Loucy (cell line): ENCODE data around the gene ARHGAP45.
A peak's percentile ranks its signal among the peaks of the same experiment; 100 is the strongest.

ENCODE experiments used
- H2AFZ ChIP-seq: fragments of 200-600 bp; sonication (generic); 2 replicates; pipeline ENCODE4 v1.6.0; 2016; ENCODE audit warnings: antibody characterized with exemption, mild to moderate bottlenecking, low read length, moderate library complexity
- H3F3A ChIP-seq: fragments of 200-600 bp; 2 replicates; pipeline ENCODE4 v1.6.0; 2016; ENCODE audit warnings: antibody characterized with exemption, low read depth, mild to moderate bottlenecking
- H3K27me3 ChIP-seq: fragments of 200-600 bp; sonication (generic); 2 replicates; pipeline ENCODE4 v1.6.1; 2014; ENCODE audit warnings: low read length, mild to moderate bottlenecking; ENCODE audit not compliant: insufficient read depth, poor library complexity, severe bottlenecking
- H3K36me3 ChIP-seq: fragments of 200-600 bp; sonication (generic); 2 replicates; pipeline ENCODE4 v1.6.1; 2016; ENCODE audit warnings: low read length; ENCODE audit not compliant: insufficient read depth
- H3K4me1 ChIP-seq: fragments of 200-600 bp; sonication (generic); 2 replicates; pipeline ENCODE4 v1.5.1; 2014; ENCODE audit warnings: low read length, mild to moderate bottlenecking; ENCODE audit not compliant: insufficient read depth, poor library complexity, severe bottlenecking
- H3K4me2 ChIP-seq: fragments of 200-600 bp; sonication (generic); 2 replicates; pipeline ENCODE4 v1.6.0; 2014; ENCODE audit warnings: antibody characterized with exemption, low read length, low read depth, mild to moderate bottlenecking; ENCODE audit not compliant: poor library complexity, severe bottlenecking
- H3K4me3 ChIP-seq: fragments of 200-600 bp; sonication (generic); 2 replicates; pipeline ENCODE4 v1.5.1; 2014; ENCODE audit warnings: low read length, mild to moderate bottlenecking, mixed read lengths; ENCODE audit not compliant: poor library complexity, severe bottlenecking
- H3K79me2 ChIP-seq: fragments of 200-600 bp; sonication (generic); 2 replicates; pipeline ENCODE4 v1.6.1; 2014; ENCODE audit warnings: low read length; ENCODE audit not compliant: insufficient read depth
- H3K9ac ChIP-seq: fragments of 200-600 bp; sonication (generic); 2 replicates; pipeline ENCODE4 v1.6.0; 2014; ENCODE audit warnings: mild to moderate bottlenecking, low read depth, low read length, moderate library complexity; ENCODE audit not compliant: poor library complexity, severe bottlenecking
- H3K9me2 ChIP-seq: fragments of 200-600 bp; sonication (generic); replicated peaks from 2 replicates; pipeline ENCODE4 v1.6.1; 2016; ENCODE audit warnings: low read depth, low read length, mixed read lengths
- H3K9me3 ChIP-seq: fragments of 200-600 bp; sonication (generic); 2 replicates; pipeline ENCODE4 v1.6.1; 2014; ENCODE audit warnings: mild to moderate bottlenecking, antibody characterized with exemption, low read length, low read depth; ENCODE audit not compliant: insufficient read depth
- H4K20me1 ChIP-seq: fragments of 200-600 bp; sonication (generic); 2 replicates; pipeline ENCODE4 v1.6.0; 2014; ENCODE audit warnings: antibody characterized with exemption, low read length, mild to moderate bottlenecking; ENCODE audit not compliant: insufficient read depth, poor library complexity, severe bottlenecking
- EZH2phosphoT487 ChIP-seq: fragments of 200-600 bp; IDR thresholded peaks from 2 replicates; pipeline ENCODE4 v1.6.1; 2018; ENCODE audit warnings: antibody characterized with exemption, mild to moderate bottlenecking, moderate library complexity, borderline replicate concordance
- TF ChIP-seq, protein P1 (sequence below): fragments of 200-600 bp; sonication (generic); conservative IDR thresholded peaks from 2 replicates; pipeline ENCODE4 v1.5.1; 2014; ENCODE audit warnings: mild to moderate bottlenecking, antibody characterized with exemption, low read length

ARHGAP45 gene

DNA sequence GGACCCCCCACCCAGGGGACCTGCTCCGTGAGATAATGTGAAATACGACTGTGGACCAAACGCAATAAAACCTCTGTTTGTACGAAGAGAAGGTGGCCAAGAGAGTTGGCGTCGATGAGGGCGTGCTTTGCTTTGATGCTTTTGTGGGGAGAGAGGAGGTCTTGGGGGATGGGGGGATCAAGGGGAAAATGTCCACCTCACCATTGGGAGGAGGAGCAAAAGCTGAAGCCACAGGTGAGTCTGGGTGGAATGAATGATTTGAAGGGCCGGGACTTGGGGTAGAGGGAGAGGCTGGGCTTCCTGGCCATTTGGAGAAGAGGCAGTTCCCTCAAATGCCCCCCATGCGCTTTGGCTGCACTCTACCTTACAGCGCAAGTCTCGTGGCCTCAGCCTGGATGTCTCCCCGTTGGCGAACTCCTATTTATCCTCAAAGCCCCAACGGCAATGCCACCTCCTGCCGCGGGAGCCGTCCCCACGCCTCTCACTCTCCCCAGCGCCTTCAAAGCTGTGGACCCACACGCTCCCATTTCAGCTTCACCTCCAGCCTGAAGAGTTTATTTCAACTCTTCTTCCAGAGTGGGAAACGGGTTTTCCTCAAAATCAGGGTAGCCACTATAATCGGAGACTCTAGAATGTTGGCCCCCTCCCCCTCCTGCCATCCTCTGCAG lies 27.9 kb upstream of the ARHGAP45 start:
- Histone ChIP-seq H4K20me1 (peaks cover 10% of the 10 kb centered on the region), H3K27me3 (no peaks in the 10 kb centered on the region), H3K9me3 (no peaks in the 10 kb centered on the region), H3K9ac (peak overlapping the region; percentile 65), H3K9me2 (no peaks in the 10 kb centered on the region), H3F3A (peaks cover 10% of the 10 kb centered on the region), H3K4me1 (peaks cover 39% of the 10 kb centered on the region), H3K4me2 (peak overlapping the region; percentile 88), H3K36me3 (peaks cover 8% of the 10 kb centered on the region; the same call in 1 of the 2 replicates), H2AFZ (no peak overlapping the region), H3K79me2 (no peaks in the 10 kb centered on the region; the same call in 1 of the 2 replicates), H3K4me3 (peak overlapping the region; percentile 83)
- TF ChIP-seq EZH2phosphoT487, result no peak
- TF ChIP-seq, protein P1, sequence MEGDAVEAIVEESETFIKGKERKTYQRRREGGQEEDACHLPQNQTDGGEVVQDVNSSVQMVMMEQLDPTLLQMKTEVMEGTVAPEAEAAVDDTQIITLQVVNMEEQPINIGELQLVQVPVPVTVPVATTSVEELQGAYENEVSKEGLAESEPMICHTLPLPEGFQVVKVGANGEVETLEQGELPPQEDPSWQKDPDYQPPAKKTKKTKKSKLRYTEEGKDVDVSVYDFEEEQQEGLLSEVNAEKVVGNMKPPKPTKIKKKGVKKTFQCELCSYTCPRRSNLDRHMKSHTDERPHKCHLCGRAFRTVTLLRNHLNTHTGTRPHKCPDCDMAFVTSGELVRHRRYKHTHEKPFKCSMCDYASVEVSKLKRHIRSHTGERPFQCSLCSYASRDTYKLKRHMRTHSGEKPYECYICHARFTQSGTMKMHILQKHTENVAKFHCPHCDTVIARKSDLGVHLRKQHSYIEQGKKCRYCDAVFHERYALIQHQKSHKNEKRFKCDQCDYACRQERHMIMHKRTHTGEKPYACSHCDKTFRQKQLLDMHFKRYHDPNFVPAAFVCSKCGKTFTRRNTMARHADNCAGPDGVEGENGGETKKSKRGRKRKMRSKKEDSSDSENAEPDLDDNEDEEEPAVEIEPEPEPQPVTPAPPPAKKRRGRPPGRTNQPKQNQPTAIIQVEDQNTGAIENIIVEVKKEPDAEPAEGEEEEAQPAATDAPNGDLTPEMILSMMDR, result no peak

- Histone ChIP-seq H3F3A (peaks cover 10% of the 10 kb centered on the region), H4K20me1 (peaks cover 10% of the 10 kb centered on the region), H3K27me3 (no peaks in the 10 kb centered on the region), H3K36me3 (peaks cover 8% of the 10 kb centered on the region; the same call in 1 of the 2 replicates), H3K4me1 (peaks cover 39% of the 10 kb centered on the region), H3K9me3 (no peaks in the 10 kb centered on the region), H3K9me2 (no peaks in the 10 kb centered on the region), H3K4me3 (peak within 1 kb of the TSS; percentile 83), H3K9ac (peak within 1 kb of the TSS; percentile 76), H3K79me2 (no peaks in the 10 kb centered on the region; the same call in 1 of the 2 replicates), H3K4me2 (peak within 1 kb of the TSS; percentile 88), H2AFZ (peak within 1 kb of the TSS; percentile 59)
- TF ChIP-seq EZH2phosphoT487, result no peak
- TF ChIP-seq, protein P1, result no peak
These were observed 27.1 kb upstream of the ARHGAP45 start, which contains the start of gene ABCA7 for GRCh38 chr19:1039646-1040475. Gene ABCA7 (plus strand): TSS chr19:1040107. CDS start chr19:1041362, 1,255 bp downstream.

GRCh38 chr19:1040476-1041271 lies 26.3 kb upstream of the ARHGAP45 start:
- Histone ChIP-seq H3K9me3 (no peaks in the 10 kb centered on the region), H3K4me2 (peak overlapping the region; percentile 88), H3K79me2 (no peaks in the 10 kb centered on the region), H3K4me1 (peaks cover 39% of the 10 kb centered on the region), H2AFZ (peak overlapping the region; percentile 59), H3K9me2 (no peaks in the 10 kb centered on the region), H4K20me1 (peaks cover 8% of the 10 kb centered on the region), H3K9ac (peak overlapping the region; percentile 76), H3K4me3 (peak overlapping the region; percentile 83), H3F3A (peaks cover 10% of the 10 kb centered on the region), H3K27me3 (no peaks in the 10 kb centered on the region), H3K36me3 (peaks cover 8% of the 10 kb centered on the region; the same call in 1 of the 2 replicates)
- TF ChIP-seq, protein P1, result no peak
- no peak for TF ChIP-seq EZH2phosphoT487
